Activated B cell treated with CpG ODN at 0.5 μM for 24 hours (primary cell): ENCODE data around the gene PLEKHA3. TPM values are rescaled to one million over a fixed set of nuclear protein-coding genes. Genes with fewer than 3 reads are reported as not detected.
A peak's percentile ranks its signal among the peaks of the same experiment; 100 is the strongest.

Experiments
- ATAC-seq: fragments of 200-7000 bp; cut with Tn5 transposase; one replicate; pipeline ENCODE4 v1.10.0; 2021; ENCODE audit warnings: low read depth, mild to moderate bottlenecking, moderate library complexity
- CTCF ChIA-PET: fragments of 350-600 bp; sonication (Branson Sonifier 250); formaldehyde crosslinking; loops from one replicate; lab custom pipeline; 2021; ENCODE audit warnings: antibody characterized with exemption; lab: Charles Lee
- POLR2A ChIA-PET: fragments of 350-600 bp; sonication (Branson Sonifier 250); formaldehyde crosslinking; loops from one replicate; lab custom pipeline; 2021; ENCODE audit warnings: antibody characterized with exemption; lab: Charles Lee
- DNase-seq: peaks from one replicate; pipeline ENCODE4 v3.0.0; 2022
- H3K27ac Mint-ChIP-seq: one replicate; pipeline ENCODE4 v1.8.0; 2020; ENCODE audit warnings: mixed read lengths
- H3K27me3 Mint-ChIP-seq: one replicate; pipeline ENCODE4 v1.8.0; 2021; ENCODE audit warnings: mixed read lengths
- H3K36me3 Mint-ChIP-seq: one replicate; pipeline ENCODE4 v1.8.0; 2021; ENCODE audit warnings: low read depth, mixed read lengths
- H3K4me1 Mint-ChIP-seq: one replicate; pipeline ENCODE4 v1.8.0; 2021; ENCODE audit warnings: mixed read lengths
- H3K4me3 Mint-ChIP-seq: one replicate; pipeline ENCODE4 v1.8.0; 2020; ENCODE audit warnings: mild to moderate bottlenecking, mixed read lengths
- H3K9me3 Mint-ChIP-seq: one replicate; pipeline ENCODE4 v1.8.0; 2020; ENCODE audit warnings: mixed read lengths
- intact Hi-C: fragments of 100-400 bp; cut with micrococcal nuclease; formaldehyde crosslinking; loops from one replicate; pipeline ENCODE4 v1.15.1; 2024
- total RNA-seq: library from RNA; stranded (reverse); gene quantifications from 2 replicates; pipeline ENCODE4 v1.2.3, GENCODE V29; 2022
- TF ChIP-seq, protein P1 (sequence below): fragments of 200-600 bp; IDR thresholded peaks from one replicate; pipeline ENCODE4 v1.8.0; 2022; ENCODE audit warnings: antibody characterized with exemption, mild to moderate bottlenecking

The PLEKHA3 gene
- total RNA-seq, 1 donor from 2014 or later, result 29.6 TPM

DNA sequence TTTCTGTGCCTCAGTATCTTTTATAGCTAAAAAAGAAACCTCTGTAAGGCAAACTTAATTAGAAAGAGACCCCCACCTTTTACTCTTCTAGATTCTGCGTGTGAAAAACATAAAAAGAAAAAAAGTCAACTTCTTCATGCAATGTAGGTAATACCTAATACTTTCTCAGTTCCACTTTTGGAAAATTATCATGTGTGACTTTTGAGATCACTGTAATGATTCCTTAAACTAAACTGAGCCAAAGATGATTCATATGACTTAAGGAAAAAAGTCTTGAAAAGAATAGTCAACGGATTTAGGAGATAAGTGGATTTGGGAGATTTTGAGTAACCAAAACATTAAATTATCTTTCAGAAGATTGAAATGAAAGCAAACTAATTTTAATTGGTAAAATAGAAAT is 48.9 kb downstream of the PLEKHA3 start:
- DNase-seq (no peak), ATAC-seq (no peak)
- CTCF ChIA-PET, result no interaction called here
- intact Hi-C loops, result no loop called here
- Mint-ChIP-seq H3K4me1 (peaks cover 62% of the 10 kb centered on the region), H3K36me3 (peaks cover 56% of the 10 kb centered on the region), H3K27me3 (no peaks in the 10 kb centered on the region), H3K27ac (peak overlapping the region; percentile 91), H3K9me3 (no peaks in the 10 kb centered on the region), H3K4me3 (peak overlapping the region; percentile 39)
- TF ChIP-seq, protein P1, sequence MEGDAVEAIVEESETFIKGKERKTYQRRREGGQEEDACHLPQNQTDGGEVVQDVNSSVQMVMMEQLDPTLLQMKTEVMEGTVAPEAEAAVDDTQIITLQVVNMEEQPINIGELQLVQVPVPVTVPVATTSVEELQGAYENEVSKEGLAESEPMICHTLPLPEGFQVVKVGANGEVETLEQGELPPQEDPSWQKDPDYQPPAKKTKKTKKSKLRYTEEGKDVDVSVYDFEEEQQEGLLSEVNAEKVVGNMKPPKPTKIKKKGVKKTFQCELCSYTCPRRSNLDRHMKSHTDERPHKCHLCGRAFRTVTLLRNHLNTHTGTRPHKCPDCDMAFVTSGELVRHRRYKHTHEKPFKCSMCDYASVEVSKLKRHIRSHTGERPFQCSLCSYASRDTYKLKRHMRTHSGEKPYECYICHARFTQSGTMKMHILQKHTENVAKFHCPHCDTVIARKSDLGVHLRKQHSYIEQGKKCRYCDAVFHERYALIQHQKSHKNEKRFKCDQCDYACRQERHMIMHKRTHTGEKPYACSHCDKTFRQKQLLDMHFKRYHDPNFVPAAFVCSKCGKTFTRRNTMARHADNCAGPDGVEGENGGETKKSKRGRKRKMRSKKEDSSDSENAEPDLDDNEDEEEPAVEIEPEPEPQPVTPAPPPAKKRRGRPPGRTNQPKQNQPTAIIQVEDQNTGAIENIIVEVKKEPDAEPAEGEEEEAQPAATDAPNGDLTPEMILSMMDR, result no peak
- POLR2A ChIA-PET, result interaction anchor here (3.1 kb wide), 1 partner anchor 79 kb away, joined by 20 read pairs; the partner anchor contains the start of genes PJVK and PRKRA

DNA sequence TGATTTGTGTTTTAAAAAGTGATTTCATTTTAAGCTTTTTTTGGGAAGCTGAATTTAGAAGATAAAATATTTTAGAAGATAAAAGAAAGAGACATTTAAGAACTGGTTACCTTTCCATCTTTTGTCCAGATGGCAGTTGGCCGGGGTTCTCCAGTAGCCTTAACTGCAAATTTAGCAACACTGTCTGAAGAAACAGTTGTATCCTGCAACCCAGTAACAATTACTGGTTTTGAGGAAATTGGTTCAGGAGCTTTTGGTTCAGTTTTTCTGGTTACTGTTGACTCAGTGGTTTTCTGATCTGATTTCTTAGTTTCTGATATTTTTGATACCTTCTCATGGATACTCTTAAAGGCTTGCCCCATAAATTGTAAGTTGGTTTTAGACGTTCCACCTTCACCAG is 49.9 kb downstream of the PLEKHA3 start:
- Mint-ChIP-seq H3K4me1 (peaks cover 59% of the 10 kb centered on the region), H3K4me3 (peak overlapping the region; percentile 81), H3K27ac (peak overlapping the region; percentile 91), H3K9me3 (no peaks in the 10 kb centered on the region), H3K36me3 (peaks cover 65% of the 10 kb centered on the region), H3K27me3 (no peaks in the 10 kb centered on the region)
- TF ChIP-seq, protein P1, result no peak
- no peak for ATAC-seq
- intact Hi-C loops, result loop anchor here (1.0 to 2.0 kb wide), 4 partner anchors 25 to 977 kb away; partner anchors contain the start of genes PJVK, PLEKHA3 and PRKRA
- POLR2A ChIA-PET, result interaction anchor here (0.6 to 3.1 kb wide), 5 partner anchors 8 to 1265 kb away, joined by 3 to 20 read pairs (median 4); partner anchors contain the start of genes NFE2L2, PJVK, PLEKHA3 and PRKRA
- DNase-seq, result no peak
- CTCF ChIA-PET, result interaction anchor here (1.0 kb wide), 1 partner anchor 79 kb away, joined by 3 read pairs; the partner anchor contains the start of genes PJVK and PRKRA

DNA sequence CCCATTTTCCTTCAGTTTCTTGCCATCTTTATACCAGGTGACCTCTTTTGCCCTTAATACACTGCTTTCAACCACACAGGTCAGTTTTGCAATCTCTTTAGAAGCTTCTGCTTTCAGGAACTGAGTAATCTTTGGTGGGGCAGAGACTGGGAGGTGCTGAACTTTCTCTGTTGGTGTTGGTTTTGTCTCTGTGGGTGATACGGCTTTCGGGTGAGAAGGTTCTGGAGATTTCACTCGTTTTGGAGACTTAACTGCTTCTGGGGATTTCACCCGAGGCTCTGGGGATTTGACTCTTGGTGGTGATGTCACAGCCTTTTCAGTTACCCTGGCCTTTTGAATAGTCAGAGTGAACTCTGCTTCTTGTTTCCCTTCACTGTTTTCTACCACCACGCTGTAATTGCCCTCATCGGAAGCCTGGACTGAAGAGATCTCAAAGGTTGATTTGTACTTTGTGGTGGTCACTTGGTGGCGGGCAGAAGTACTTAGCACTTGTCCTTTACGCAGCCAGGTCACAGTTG is 50.4 kb downstream of the PLEKHA3 start:
- Mint-ChIP-seq H3K27me3 (no peaks in the 10 kb centered on the region), H3K9me3 (no peaks in the 10 kb centered on the region), H3K36me3 (peaks cover 69% of the 10 kb centered on the region), H3K27ac (peak overlapping the region; percentile 91), H3K4me3 (peak overlapping the region; percentile 81), H3K4me1 (peaks cover 57% of the 10 kb centered on the region)
- CTCF ChIA-PET, result interaction anchor here (1.0 kb wide), 1 partner anchor 80 kb away, joined by 3 read pairs; the partner anchor contains the start of genes PJVK and PRKRA
- ATAC-seq (peak; percentile 95), DNase-seq (peak; percentile 43)
- intact Hi-C loops, result loop anchor here (1.0 to 2.0 kb wide), 5 partner anchors 7 to 978 kb away; partner anchors contain the start of genes PJVK, PLEKHA3 and PRKRA
- POLR2A ChIA-PET, result interaction anchor here (0.6 to 3.1 kb wide), 5 partner anchors 9 to 1266 kb away, joined by 3 to 20 read pairs (median 4); partner anchors contain the start of genes NFE2L2, PJVK, PLEKHA3 and PRKRA
- TF ChIP-seq, protein P1, result no peak

DNA sequence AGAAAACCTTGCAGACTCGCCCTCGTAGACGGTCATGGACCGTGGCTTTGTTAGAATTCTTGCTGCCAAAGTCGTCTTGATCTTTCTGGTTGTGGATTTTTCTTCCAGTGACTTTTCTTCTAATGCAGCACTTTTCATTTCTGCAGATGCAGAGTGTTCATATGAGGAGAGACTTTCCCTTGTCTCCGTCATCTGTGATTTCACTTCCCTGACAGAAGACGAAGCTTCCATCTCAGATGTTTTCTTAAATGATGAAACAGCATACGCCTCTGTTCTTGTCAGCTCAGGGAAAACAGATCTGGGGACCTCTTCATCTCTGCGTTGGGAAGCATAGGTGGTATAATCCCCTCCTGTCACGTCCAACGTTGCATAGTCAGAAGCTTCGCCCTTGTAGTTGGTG is 50.9 kb downstream of the PLEKHA3 start:
- ATAC-seq, result peak; percentile 9
- intact Hi-C loops, result loop anchor here (1.0 to 2.0 kb wide), 4 partner anchors 8 to 978 kb away; partner anchors contain the start of genes PJVK and PRKRA
- POLR2A ChIA-PET, result interaction anchor here (0.8 to 3.1 kb wide), 4 partner anchors 8 to 1266 kb away, joined by 3 to 20 read pairs (median 4); partner anchors contain the start of genes NFE2L2, PJVK and PRKRA

More for the DNA sequence above, 50.9 kb downstream of the PLEKHA3 start:
- Mint-ChIP-seq H3K9me3 (no peaks in the 10 kb centered on the region), H3K36me3 (peaks cover 70% of the 10 kb centered on the region), H3K27me3 (no peaks in the 10 kb centered on the region), H3K4me1 (peaks cover 58% of the 10 kb centered on the region), H3K27ac (peak overlapping the region; percentile 91), H3K4me3 (peak overlapping the region; percentile 81)
- CTCF ChIA-PET, result interaction anchor here (1.0 kb wide), 1 partner anchor 80 kb away, joined by 3 read pairs; the partner anchor contains the start of genes PJVK and PRKRA
- DNase-seq, result no peak
- TF ChIP-seq, protein P1, result no peak
